Erythroblast (primary cell): ENCODE measurements around the gene TAF1.

Experiments
- GATA1 ChIP-seq: IDR thresholded peaks from 2 replicates; pipeline ENCODE4 v1.6.1; 2011; ENCODE audit warnings: low read depth, mild to moderate bottlenecking, control low read depth, low read length, moderate library complexity
- POLR2A ChIP-seq: IDR thresholded peaks from 2 replicates; pipeline ENCODE4 v1.6.1; 2011; ENCODE audit warnings: mild to moderate bottlenecking, low read length

DNA sequence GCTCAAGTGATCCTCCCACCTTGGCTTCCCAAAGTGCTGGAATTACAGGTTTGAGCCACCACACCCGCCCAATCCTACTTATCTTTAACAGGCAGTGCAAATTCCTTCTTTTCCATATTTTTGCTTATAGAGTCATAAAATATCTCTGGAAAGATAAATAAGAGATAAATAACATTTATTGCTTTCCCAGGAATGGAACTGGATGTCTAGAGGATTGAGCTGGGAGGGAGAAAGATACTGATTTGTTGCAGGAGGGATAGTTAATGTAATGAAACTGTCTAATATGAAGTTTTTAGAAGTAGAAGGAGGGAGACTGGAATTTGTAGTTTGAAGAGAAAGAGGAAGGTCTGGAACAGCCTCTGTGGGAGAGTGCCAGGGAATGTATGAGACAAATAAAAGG lies 44.4 kb upstream of the TAF1 start:
- TF ChIP-seq POLR2A, result no peak
- no peak for TF ChIP-seq GATA1
